IPS DF 4.7 (cell line): ENCODE measurements around the gene NDUFA8.

Source experiments
- DNase-seq: peaks from one replicate; pipeline ENCODE4 v3.0.0-alpha.2; 2013; ENCODE audit warnings: low spot score; ENCODE audit errors: extremely low read depth

Gene NDUFA8

DNA sequence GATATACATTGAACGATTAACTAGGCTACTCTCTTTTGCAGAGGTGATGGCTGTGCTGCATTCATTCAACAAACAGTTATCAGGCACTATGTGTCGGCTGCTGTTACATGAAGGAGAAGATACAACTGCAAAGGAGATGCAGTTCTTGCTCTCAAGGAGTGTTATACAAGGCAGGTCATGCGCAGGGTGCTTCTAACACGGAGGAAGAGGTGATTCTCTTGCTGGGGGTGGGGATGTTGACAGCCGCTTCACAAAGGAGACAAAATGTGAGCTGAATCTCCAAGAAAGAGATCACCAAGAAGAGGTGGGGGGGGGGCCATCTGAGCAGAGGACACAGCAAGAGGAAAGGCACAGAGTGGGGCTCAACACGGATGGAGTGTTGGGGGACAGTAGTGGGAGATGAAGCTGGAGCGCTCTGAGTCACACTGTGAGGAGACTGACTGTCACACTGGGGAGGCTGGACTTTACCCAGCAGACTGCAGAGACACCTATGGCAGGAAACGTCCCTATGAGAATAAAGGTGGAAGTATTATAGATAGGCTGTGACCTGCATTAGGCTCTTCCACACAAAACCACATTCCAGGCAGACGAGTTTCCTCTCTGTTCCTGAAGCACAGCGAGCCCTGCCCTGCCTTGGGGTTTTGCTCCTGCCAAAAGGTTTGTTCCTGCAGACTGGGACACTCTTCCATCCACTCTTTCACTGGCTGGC lies 20.9 kb downstream of the NDUFA8 start:
- no peak for DNase-seq

DNA sequence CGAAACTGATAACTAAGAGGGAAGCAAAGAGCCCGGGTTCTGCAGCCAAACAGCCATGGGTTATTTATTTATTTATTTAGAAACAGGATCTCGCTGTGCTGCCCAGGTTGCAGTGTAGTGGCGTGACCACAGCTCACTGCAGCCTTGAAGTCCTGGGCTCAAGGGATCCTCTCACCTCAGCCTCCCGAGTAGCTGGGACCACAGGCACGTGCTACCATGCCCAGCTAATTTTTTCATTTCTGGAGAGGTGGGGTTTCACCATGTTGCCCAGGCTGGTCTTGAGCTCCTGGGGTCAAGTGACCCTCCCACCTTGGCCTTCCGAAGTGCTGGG lies 24.1 kb downstream of the NDUFA8 start:
- no peak for DNase-seq

DNA sequence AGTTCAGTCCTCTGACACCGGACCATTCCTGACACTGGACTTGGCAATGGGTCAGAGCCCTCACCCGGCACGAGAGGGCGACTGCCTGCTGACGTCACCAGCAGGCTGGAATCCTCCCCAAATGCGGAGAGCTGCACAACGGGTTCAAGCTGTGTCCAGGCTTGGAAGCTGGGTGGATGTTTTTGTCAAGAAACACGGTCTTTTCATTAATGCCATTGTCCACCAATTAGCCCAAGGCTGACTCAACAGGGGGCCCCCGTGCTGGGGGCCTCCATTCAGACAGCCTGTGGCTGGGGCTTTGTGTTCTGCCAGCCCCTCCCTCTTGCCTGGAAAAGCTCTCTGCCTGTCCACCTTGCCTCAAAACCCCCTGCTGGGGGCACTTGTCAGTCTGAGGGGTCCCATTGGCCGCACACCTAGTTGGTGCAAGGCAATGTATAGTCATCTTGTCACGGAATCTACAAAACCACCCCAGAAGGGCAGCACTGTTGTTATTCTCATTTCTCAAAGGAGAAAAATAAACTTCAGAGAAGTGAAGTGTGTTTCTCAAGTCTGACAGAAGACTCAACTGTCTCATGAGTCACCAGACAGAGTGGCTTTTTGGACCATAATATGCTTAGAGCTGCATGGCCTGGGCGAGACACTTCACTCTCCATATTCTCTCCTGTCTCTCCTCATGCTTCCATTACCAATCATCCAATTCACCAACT lies 24.6 kb downstream of the NDUFA8 start:
- no peak for DNase-seq

DNA sequence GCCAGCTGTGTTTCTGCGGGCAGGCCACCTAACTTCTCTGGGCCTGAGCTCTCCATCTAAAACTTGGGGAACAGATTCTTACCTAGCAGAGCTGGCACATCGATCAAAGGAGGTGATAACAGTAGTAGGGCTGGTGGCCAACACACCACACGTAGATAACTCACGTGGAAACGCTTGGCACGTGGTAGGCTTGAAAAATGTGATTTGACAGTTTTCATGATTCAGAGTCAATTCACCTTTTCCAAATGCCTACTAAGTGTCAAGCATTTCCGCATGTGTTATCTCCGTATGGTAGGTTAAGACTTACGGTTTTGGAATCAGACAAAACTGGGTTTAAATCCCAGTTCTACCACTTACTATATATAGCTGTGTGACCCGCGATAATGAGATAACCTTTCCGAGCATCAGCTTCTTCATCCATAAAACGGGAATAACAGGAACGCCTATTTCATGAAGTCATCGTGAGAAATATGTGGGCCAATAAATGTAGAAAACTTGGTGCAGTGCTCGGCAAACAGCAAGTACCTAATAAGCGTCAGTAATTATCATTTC lies 25.5 kb downstream of the NDUFA8 start:
- DNase-seq: no peak

DNA sequence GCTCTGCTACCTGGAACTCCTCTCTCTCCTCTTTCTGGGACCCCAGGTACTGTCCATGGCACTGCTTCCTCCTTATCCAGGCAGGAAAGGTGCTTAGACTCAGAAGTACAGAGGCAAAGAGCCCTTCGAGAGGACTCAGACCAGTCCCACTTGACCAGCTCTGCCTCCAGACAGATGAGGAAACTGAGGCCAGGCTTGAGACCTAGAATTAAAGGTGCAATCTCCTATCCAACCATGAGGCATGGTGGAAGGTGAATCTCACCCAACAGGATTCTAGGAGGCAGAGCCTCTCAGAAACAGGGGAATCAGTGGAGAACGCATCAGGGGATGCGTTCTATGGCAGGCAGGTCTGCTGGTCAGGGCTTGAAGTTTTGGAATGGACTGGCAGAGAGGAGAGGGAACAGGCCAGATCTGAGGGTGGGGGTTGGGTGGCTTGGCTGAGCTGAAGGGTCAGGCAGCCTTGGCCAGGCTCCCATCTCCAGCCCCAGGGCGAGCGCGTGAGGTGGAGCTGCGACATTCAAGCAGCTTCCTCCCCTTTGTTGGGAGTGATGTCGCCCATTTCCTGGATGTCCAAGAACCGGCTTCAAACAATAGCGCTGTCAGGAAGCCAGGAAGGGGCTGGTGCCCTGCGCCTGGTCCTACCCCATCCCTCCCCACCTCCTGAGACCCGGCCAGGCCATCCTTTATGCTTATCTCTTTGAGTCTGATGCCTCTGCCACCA lies 26.2 kb downstream of the NDUFA8 start:
- DNase-seq: no peak

DNA sequence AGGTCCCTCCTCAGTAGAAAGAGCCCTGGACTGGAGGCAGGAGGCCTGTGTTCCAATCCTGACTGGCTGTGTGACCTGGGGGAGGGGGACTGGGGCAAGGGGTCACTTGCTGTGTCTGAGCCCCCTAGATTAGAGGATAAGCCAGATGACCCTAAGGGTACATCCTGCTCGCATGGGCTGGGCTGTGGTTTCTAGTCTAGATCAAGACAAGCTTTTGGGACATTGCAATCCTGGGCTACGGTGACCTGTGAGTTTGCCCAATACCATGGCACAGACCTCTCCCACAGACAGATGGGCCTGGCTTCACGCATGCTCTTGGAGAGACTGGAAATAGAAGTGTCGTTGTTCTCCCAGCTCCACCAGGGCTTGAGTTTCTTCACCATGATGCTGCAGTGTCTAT lies 27.0 kb downstream of the NDUFA8 start:
- no peak for DNase-seq

DNA sequence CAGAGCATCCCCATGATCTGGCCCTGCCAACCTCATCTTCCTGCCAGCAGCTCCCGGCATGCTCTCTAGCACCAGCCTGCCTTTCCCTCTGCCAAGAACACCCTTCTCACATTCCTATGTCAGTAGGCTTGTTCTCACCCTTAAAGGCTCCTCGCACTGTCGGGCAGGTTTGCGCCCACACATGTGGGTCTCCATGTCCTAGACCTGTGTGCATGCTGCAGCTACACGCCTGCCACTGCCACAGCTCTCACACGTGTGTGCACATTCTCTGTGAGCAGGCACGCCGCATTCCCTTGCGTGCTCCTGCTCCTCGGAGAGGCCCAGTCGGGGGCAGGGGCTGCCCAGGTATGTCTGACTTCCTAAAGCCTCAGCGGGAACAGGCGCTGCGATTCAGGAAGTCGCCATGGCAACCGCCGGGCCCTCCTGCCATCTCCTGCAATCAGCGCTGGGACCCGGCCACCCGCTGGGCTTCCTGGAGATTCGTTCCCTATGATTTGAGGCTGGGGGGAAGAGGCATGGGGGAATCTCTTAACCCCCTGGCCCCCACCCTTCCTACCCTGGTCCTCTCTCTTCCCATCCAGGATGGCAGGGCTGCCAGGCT lies 28.1 kb downstream of the NDUFA8 start:
- no peak for DNase-seq

DNA sequence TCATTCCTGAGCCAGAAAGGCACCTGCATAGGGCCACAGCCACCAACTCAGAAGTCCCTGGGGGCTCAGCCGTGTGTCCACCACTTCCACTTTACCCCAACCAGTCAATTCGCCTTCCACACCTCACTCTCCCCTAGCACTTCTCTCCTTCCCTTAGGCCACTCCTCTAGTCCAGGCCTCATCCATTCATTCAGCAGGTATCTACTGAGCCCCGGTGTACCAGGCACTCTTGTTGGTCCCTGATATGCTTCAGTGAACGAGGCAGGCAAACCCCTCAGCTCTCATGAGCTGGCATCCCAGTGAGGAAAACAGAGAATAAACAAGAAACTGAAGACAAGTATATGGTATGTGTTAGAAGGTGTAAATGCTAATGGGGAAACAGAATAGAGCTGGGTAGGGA lies 28.7 kb downstream of the NDUFA8 start:
- no peak for DNase-seq

DNA sequence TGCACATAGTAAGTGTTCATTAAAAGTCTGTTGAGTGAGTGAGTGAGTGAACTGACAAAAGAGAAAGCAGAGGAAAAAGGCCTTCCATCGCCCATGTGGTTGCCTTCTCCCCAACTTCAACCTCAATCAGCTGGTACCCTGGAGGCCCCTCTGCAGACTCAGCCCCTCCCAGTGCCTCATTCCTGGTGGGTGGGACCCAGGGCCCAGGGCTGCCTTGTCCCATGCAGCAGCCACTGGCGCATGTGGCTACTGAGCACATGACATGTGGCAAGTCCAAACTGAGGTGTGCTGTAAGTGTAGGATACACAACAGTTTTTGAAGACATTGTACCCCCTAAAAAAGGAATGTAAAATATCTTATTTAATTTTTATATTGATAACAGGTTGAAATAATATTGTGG lies 29.6 kb downstream of the NDUFA8 start:
- DNase-seq: no peak

DNA sequence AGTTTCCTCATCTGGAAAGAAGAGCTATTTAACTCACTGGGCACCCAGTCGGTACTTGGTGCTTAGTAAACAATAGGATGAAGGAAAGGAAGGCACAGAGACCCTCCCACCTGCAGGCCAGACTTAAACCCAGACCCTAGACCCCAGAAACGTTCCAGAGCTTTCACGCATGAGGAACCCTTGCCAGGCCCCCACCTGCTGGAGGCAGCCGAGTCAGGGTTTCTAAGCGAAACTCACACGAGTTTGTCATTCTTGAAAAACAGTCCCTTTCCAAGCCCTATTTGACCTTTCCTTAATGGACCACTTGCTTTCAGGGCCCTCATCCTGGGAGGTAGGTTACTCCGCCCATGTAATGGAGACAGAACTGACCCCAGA lies 30.6 kb downstream of the NDUFA8 start:
- no peak for DNase-seq

DNA sequence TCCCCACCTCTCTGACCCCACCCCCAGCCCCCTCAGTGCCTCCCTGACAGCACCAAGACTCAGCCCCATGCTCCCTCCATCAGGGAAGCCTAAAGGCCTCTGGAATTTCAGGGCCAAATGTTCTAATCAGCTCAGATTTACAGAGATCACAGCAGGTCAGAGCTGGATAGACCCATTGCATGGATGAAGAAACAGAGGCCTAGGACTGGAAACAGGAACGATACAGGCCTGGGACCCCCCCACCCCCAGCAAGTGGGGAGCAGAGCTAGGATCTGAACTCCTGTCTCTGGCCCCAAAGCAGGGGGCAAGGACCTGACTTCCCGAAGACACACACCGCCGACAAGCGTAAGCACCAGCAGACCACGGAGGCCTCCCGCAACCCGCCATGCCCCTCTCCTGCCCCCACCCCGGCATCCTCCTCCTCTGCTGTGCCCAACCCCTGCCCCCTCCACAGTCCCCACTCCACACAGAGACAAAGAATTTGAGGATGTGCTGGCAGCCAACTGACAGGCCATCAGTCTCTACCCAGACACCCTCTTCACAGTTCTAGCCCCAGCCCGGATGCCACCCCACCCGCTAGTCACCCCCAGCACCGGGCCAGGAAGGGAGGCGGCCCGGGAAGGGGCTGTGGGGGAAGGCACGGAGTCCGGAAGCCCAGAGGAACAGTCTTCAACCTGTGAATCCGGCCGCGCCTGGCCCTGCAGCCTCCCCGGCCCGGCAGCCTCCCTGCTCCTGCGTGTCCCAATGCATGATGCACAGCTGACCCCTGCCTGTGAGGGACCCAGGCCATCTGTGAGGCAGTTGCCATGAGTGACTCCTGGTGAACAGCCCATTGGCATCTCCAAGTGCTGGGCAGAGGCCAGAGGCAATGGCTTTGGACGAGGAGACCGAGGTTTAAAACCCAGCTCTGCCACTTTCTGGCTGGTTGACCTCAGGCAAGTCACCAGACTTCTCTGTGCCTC lies 31.3 kb downstream of the NDUFA8 start:
- DNase-seq: no peak

DNA sequence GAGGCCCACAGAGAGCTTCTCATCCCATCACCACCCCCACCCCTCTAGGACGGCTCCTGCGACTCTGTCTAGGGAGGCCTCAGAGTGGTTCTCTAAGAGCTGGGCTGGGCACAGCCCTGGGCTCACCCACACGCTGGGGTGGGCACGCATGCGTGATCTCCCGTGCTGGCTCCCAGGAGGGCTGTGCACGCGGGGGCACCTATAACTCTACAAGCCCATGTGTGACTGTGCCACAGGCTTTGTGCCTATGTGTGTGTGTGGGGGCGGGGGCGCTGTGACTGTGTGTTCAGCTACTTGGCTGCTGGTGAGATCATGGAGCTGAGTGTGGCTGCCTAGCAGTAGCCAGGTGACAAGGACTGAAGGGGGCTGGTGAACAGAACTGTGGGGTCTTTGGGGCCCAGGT lies 32.2 kb downstream of the NDUFA8 start:
- DNase-seq: no peak

DNA sequence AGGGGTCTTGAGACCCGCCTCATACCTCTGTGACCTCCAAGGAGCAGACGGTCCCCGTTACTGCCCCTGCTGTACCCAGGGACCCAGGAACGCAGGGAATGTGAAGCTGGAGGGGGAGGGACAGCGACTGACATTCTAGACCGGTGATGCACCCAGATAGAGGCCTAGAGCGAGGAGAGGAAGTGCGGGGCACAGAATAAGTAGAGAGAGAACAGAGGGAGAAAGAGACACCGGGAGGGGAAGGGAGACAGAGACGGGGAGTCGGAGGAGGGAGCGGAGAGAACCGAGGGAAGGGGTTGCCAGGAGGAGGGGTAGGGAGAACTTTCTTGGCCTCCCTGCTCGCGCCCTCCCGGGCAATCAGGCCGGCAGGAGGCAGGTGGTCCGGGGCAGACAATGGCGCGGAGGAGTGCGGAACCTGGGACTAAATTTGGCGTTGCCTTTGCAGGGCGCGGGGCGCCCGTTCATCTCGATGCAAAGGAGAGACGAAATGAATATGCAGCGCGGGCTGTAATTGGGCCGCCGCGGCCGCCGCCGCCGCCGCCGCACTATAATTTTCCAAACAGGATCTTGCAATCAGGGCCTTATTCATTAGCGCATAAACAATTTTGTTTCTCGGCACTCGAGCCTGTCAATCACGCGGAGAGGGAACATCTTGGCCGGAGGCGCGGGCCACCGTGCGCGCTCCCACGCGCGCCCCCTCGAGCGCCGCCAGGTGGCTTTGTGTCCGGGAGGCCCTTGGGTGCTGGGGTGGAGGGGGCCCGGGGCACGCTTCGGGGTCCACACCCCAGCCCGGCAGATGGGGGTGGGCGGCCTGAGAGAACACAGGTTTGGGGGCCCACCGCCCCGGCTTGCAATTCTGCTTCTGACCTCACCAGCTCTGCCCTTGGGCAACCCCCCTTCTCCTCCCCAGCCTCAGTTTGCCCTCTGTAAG lies 33.0 kb downstream of the NDUFA8 start:
- no peak for DNase-seq

DNA sequence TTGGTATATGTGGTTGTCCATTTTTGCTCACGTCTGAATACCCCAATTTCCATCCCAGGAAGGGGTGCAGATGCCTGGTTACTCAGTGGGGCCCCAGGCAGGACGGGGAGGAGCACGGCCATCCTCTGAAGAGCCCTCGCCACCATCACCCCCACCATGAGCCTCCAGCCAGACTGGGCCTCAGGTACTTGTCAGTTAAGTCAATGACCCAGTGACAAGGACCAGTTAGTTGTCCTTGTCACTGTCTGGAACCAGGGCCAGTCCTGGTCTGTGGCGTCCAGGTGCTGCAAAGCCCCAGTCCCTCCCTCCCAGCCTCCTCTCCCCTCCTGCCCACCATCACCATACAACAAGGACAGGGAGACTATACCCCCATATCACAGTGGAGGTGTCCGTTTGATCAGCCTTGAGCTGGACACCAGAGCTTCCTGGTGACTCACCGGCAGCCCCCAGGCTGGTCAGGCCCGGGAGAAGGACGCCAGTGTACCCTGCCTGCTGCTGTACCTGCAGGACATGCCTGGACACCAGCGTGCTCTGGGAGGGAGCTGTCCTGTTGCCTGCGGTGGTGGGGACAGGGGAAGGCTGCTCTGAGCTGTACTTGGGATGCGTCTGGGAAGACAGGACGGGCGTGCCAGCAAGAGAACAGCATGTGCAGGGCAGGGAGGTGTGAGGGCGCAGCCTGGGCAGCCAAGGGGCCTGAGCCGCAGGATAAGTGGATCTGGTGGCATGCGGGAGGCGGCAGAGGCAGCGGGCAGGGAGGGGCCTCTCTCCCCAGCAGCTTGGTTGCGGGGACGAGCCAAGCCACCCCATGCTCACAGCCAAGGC lies 33.9 kb downstream of the NDUFA8 start:
- DNase-seq: no peak

DNA sequence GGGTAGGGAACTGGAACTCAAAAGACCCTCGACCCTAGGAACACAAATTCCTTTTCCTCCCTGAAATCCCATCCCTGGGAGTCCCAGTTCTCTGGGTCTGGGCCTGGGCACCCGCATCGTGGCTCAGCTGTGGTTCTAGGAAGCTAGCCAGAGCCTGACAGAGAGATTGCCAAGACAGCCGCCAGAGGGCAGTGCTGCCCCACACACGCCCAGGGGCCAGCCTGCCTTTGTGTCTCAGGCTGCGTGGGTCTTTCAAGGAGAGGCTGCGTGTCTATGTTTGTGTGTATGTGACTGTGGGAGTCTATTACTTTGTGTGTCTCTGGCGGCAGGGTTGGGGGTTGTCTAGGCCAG lies 34.4 kb downstream of the NDUFA8 start:
- DNase-seq: no peak

DNA sequence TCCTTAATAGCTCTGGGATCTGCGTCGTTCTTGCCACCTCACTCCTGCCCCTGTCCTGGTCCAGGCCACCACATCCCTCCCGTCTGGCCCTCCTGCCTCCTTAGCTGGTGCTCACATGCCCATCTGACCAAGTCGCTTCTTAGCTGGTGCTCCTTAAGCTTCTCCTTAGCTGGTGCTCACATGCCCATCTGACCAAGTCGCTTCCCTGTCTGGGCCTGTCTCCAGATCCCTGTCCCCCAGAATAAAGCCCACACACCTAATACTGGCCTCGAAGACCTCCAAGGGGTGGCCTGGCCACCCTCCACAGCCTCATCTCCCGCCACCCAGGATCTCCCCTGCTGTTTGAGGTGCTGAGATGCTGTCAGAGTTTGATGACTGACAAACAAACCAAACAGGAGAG lies 35.1 kb downstream of the NDUFA8 start:
- DNase-seq: no peak

DNA sequence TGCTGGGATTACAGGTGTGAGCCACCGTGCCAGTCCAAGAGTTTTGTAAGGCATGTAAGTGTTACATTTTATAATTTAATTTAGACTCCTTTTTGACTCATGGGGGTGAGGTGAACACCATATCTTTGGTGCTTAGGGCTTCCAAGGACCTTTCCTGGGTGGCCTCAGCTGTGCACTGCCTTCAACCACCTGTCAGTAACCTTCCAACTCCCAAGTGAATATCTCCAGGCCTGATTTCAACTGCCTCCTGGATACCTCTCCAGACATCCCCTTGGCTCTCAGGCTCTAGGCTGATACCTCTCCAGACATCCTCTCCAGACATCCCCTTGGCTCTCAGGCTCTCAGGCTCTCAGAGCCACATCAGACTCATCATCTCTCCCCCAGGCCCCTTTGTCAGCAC lies 35.5 kb downstream of the NDUFA8 start:
- no peak for DNase-seq

DNA sequence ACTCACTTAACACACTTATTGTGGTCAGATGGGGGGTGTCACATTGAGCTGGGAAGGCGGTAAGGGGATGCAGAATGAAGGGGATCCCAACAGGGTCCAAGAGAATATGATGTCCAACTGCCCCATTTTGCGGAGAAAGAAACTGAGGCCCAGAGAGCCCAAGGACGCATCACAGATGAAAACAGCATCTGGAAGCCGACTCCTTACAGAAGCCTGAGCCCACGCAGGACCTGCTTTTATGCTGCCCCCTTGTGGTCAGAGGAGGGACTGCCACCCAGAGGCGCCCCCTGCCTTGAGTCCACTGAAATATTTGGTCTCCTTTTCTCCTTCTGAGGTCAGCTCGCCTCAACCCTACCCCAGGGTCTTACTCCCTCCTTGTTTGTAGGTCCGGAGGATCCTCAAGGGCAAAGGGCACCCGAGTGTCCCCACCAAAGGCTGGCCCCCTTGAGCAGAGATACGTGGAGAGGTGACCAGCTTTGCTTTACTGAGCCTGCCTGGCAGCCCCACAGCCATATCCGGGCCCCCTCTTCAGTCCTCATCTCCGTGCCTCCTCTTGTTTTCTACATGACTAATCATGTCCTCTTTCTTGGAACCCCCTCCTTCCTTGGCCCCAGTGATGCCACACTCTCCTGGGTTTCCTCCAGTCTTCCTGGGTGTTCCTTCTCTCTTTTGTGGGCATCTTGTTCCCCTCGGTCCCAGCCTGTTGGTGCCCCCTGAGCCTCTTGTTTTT lies 36.5 kb downstream of the NDUFA8 start:
- no peak for DNase-seq
